ENCODE results near the gene NUP210L.

- TF ChIP-seq EP300 (IDR thresholded peaks at IDR 0.05) (no peak), CTCF (IDR thresholded peaks at IDR 0.05) (no peak), POLR2AphosphoS5 (IDR thresholded peaks at IDR 0.05) (no peak), POLR2A (IDR thresholded peaks at IDR 0.05) (no peak)
These were observed 11.3 kb upstream of the NUP210L start for GRCh38 chr1:154166207-154166606.

Measured in sigmoid colon (tissue), 4 donors.